Naive thymus-derived CD4-positive, alpha-beta T cell (primary cell): ENCODE results near the gene OR52B6. TPM values are rescaled to one million over a fixed set of nuclear protein-coding genes. Genes with fewer than 3 reads are reported as not detected.

Experiments used
- ATAC-seq: fragments of 150-1000 bp; cut with Tn5 transposase; 2 replicates; pipeline ENCODE4 v1.10.0; 2021; ENCODE audit warnings: mild to moderate bottlenecking, moderate library complexity
- CTCF ChIA-PET: fragments of 350-600 bp; sonication (Branson Sonifier 250); formaldehyde crosslinking; loops from one replicate; lab custom pipeline; 2021; ENCODE audit warnings: antibody characterized with exemption; lab: Charles Lee
- POLR2A ChIA-PET: fragments of 350-600 bp; sonication (Branson Sonifier 250); formaldehyde crosslinking; loops from one replicate; lab custom pipeline; 2021; ENCODE audit warnings: antibody characterized with exemption, inconsistent platforms; lab: Charles Lee
- DNase-seq, 9 donors: peaks; one replicate each; pipeline versions ENCODE4 v3.0.0 to v3.0.0-alpha.2; 2020 to 2022; ENCODE audit warnings: mixed read lengths in 1 of 9
- H3K27ac ChIP-seq: one replicate; pipeline ENCODE4 v1.7.0; 2013; ENCODE audit warnings: mild to moderate bottlenecking, low read depth, low read length, moderate library complexity
- H3K27me3 ChIP-seq, 2 donors: one replicate each; pipeline ENCODE4 v1.7.0; 2013; ENCODE audit warnings: low read length in 2 of 2, mild to moderate bottlenecking in 2 of 2, moderate library complexity in 2 of 2; ENCODE audit not compliant: control insufficient read depth in 2 of 2, insufficient read depth in 2 of 2
- H3K36me3 ChIP-seq, 3 experiments: 1 replicate in 2 of 3; 2 replicates in 1 of 3; pipeline ENCODE4 v1.7.0; 2013; ENCODE audit warnings: low read length in 3 of 3, mild to moderate bottlenecking in 3 of 3, moderate library complexity in 1 of 3; ENCODE audit not compliant: insufficient read depth in 3 of 3, control insufficient read depth in 2 of 3
- H3K4me1 ChIP-seq, 2 donors: one replicate each; pipeline ENCODE4 v1.7.0; 2013; ENCODE audit warnings: low read length in 2 of 2, mild to moderate bottlenecking in 2 of 2, moderate library complexity in 1 of 2; ENCODE audit not compliant: control insufficient read depth in 2 of 2, insufficient read depth in 2 of 2
- H3K4me3 ChIP-seq: 2 replicates; pipeline ENCODE4 v1.7.0; 2013; ENCODE audit warnings: mild to moderate bottlenecking, low read length
- H3K9me3 ChIP-seq, 3 experiments: 1 replicate in 2 of 3; 2 replicates in 1 of 3; pipeline ENCODE4 v1.7.0; 2013; ENCODE audit warnings: low read length in 3 of 3; ENCODE audit not compliant: control insufficient read depth in 2 of 3
- H3K27ac Mint-ChIP-seq, 9 donors: one replicate each; pipeline ENCODE4 v1.8.0; 2020 to 2022; ENCODE audit warnings: mixed read lengths in 9 of 9, mild to moderate bottlenecking in 8 of 9, moderate library complexity in 5 of 9, inconsistent platforms in 2 of 9
- H3K27me3 Mint-ChIP-seq, 5 donors: one replicate each; pipeline ENCODE4 v1.8.0; 2021 to 2022; ENCODE audit warnings: mixed read lengths in 5 of 5, mild to moderate bottlenecking in 1 of 5
- H3K36me3 Mint-ChIP-seq, 5 donors: one replicate each; pipeline ENCODE4 v1.8.0; 2020 to 2022; ENCODE audit warnings: mixed read lengths in 5 of 5, mild to moderate bottlenecking in 3 of 5, inconsistent platforms in 1 of 5
- H3K4me1 Mint-ChIP-seq, 7 donors: one replicate each; pipeline ENCODE4 v1.8.0; 2020 to 2022; ENCODE audit warnings: mixed read lengths in 7 of 7, mild to moderate bottlenecking in 3 of 7, inconsistent platforms in 1 of 7
- H3K4me3 Mint-ChIP-seq, 10 donors: one replicate each; pipeline ENCODE4 v1.8.0; 2020 to 2022; ENCODE audit warnings: mild to moderate bottlenecking in 10 of 10, mixed read lengths in 10 of 10, moderate library complexity in 6 of 10, inconsistent platforms in 2 of 10
- H3K9me3 Mint-ChIP-seq, 11 donors: one replicate each; pipeline ENCODE4 v1.8.0; 2020 to 2022; ENCODE audit warnings: mixed read lengths in 11 of 11, mild to moderate bottlenecking in 4 of 11, inconsistent platforms in 1 of 11, moderate library complexity in 1 of 11
- intact Hi-C, 2 donors: fragments of 100-400 bp; cut with micrococcal nuclease; formaldehyde crosslinking; loops; one replicate each; pipeline ENCODE4 v1.15.1; 2023
- polyA plus RNA-seq, 2 donors: library from polyadenylated mRNA; unstranded; fragments of 300-500 nt; fragmentation: Illumina TruSeq; gene quantifications; one replicate each; pipeline ENCODE4 v1.2.3, GENCODE V29; 2021
- total RNA-seq, 6 experiments: library from RNA in 5 of 6; stranded (reverse) in 5 of 6; gene quantifications; 1 replicate in 5 of 6; 2 replicates in 1 of 6; pipeline ENCODE4 v1.2.3 and lab custom pipeline; 2021 to 2026

Gene OR52B6
- total and polyA plus RNA-seq, 7 experiments from 2014 or later: not detected

GRCh38 chr11:5548440-5548839, 32.2 kb upstream of the OR52B6 start, which contains the start of gene OR52H1:
Gene OR52H1 (minus strand): TSS chr11:5548540. CDS start chr11:5545505, 3,035 bp downstream.
- H3K9me3 Mint-ChIP-seq: peaks cover 0 to 4% (median 0%) of the 10 kb centered on the region in 11 donors
- ChIA-PET POLR2A (no interaction called here), CTCF (no interaction called here)
- peaks cover 0 to 6% (median 0%) of the 10 kb centered on the region in 5 donors for H3K36me3 Mint-ChIP-seq
- DNase-seq (no peak), ATAC-seq (no peak)
- peaks cover 0 to 4% of the 10 kb centered on the region in 2 donors for H3K27me3 ChIP-seq
- peaks cover 0 to 8% (median 4%) of the 10 kb centered on the region in 5 donors for H3K27me3 Mint-ChIP-seq
- no peak within 1 kb of the TSS for H3K4me3 ChIP-seq
- no peaks in the 10 kb centered on the region for H3K36me3 ChIP-seq
- H3K4me1 Mint-ChIP-seq: peaks cover 0 to 1% (median 0%) of the 10 kb centered on the region in 7 donors
- H3K4me3 Mint-ChIP-seq: no peak within 1 kb of the TSS
- no peaks in the 10 kb centered on the region for H3K4me1 ChIP-seq
- H3K27ac ChIP-seq: no peak within 1 kb of the TSS
- H3K27ac Mint-ChIP-seq: no peak within 1 kb of the TSS
- H3K9me3 ChIP-seq: no peaks in the 10 kb centered on the region
- intact Hi-C loops: no loop called here

- Histone ChIP-seq H3K4me1 (no peaks in the 10 kb centered on the region), H3K4me3 (no peak overlapping the region), H3K9me3 (no peaks in the 10 kb centered on the region), H3K27ac (no peak overlapping the region), H3K27me3 (peaks cover 0 to 4% of the 10 kb centered on the region in 2 donors), H3K36me3 (no peaks in the 10 kb centered on the region)
- ChIA-PET POLR2A (no interaction called here), CTCF (no interaction called here)
- H3K9me3 Mint-ChIP-seq: peaks cover 0 to 4% (median 0%) of the 10 kb centered on the region in 11 donors
- DNase-seq: no peak
- peaks cover 0 to 3% (median 0%) of the 10 kb centered on the region in 7 donors for H3K4me1 Mint-ChIP-seq
- no peak for ATAC-seq
- no peak overlapping the region for H3K4me3 Mint-ChIP-seq
- peaks cover 0 to 6% (median 0%) of the 10 kb centered on the region in 5 donors for H3K36me3 Mint-ChIP-seq
- peaks cover 4 to 14% (median 8%) of the 10 kb centered on the region in 5 donors for H3K27me3 Mint-ChIP-seq
- intact Hi-C loops: no loop called here
- H3K27ac Mint-ChIP-seq: no peak overlapping the region
Observed at GRCh38 chr11:5550440-5551095, 30.1 kb upstream of the OR52B6 start.

GRCh38 chr11:5553343-5553742, 27.3 kb upstream of the OR52B6 start:
- no peaks in the 10 kb centered on the region for H3K9me3 ChIP-seq
- Mint-ChIP-seq H3K36me3 (peaks cover 0 to 6% (median 0%) of the 10 kb centered on the region in 5 donors), H3K4me3 (no peak overlapping the region), H3K27me3 (peaks cover 4 to 17% (median 8%) of the 10 kb centered on the region in 5 donors), H3K27ac (no peak overlapping the region), H3K9me3 (peaks cover 0 to 4% (median 0%) of the 10 kb centered on the region in 11 donors), H3K4me1 (peaks cover 0 to 3% (median 0%) of the 10 kb centered on the region in 7 donors)
- DNase-seq (no peak), ATAC-seq (no peak)
- H3K27ac ChIP-seq: no peak overlapping the region
- ChIA-PET POLR2A (no interaction called here), CTCF (no interaction called here)
- H3K4me3 ChIP-seq: no peak overlapping the region
- no peaks in the 10 kb centered on the region for H3K36me3 ChIP-seq
- intact Hi-C loops: no loop called here
- H3K27me3 ChIP-seq: peaks cover 0 to 4% of the 10 kb centered on the region in 2 donors
- H3K4me1 ChIP-seq: no peaks in the 10 kb centered on the region

GRCh38 chr11:5556596-5557188, 24.0 kb upstream of the OR52B6 start:
- Histone ChIP-seq H3K27me3 (peaks cover 0 to under 1% of the 10 kb centered on the region in 2 donors), H3K27ac (no peak overlapping the region), H3K4me3 (no peak overlapping the region), H3K9me3 (no peaks in the 10 kb centered on the region), H3K36me3 (no peaks in the 10 kb centered on the region), H3K4me1 (no peaks in the 10 kb centered on the region)
- Mint-ChIP-seq H3K4me1 (peaks cover 0 to 2% (median 0%) of the 10 kb centered on the region in 7 donors), H3K27me3 (peaks cover 0 to 17% (median 4%) of the 10 kb centered on the region in 5 donors), H3K36me3 (peaks cover 0 to 5% (median 0%) of the 10 kb centered on the region in 5 donors), H3K9me3 (peaks cover 0 to 1% (median 0%) of the 10 kb centered on the region in 11 donors), H3K4me3 (no peak overlapping the region), H3K27ac (no peak overlapping the region)
- DNase-seq (no peak), ATAC-seq (no peak)
- intact Hi-C loops: no loop called here
- POLR2A ChIA-PET: no interaction called here
- CTCF ChIA-PET: no interaction called here

GRCh38 chr11:5557751-5558150, 22.9 kb upstream of the OR52B6 start:
- intact Hi-C loops: no loop called here
- no peak overlapping the region for H3K27ac Mint-ChIP-seq
- H3K9me3 ChIP-seq: no peaks in the 10 kb centered on the region
- H3K4me3 Mint-ChIP-seq: no peak overlapping the region
- H3K9me3 Mint-ChIP-seq: no peaks in the 10 kb centered on the region
- CTCF ChIA-PET: no interaction called here
- H3K4me1 ChIP-seq: no peaks in the 10 kb centered on the region
- H3K4me3 ChIP-seq: no peak overlapping the region
- POLR2A ChIA-PET: no interaction called here
- no peak for ATAC-seq
- H3K27me3 Mint-ChIP-seq: peaks cover 0 to 17% (median 0%) of the 10 kb centered on the region in 5 donors
- peaks cover 0 to 5% (median 0%) of the 10 kb centered on the region in 5 donors for H3K36me3 Mint-ChIP-seq
- DNase-seq: no peak
- H3K27ac ChIP-seq: no peak overlapping the region
- H3K4me1 Mint-ChIP-seq: peaks cover 0 to 2% (median 0%) of the 10 kb centered on the region in 7 donors
- H3K36me3 ChIP-seq: no peaks in the 10 kb centered on the region
- H3K27me3 ChIP-seq: no peaks in the 10 kb centered on the region

- H3K27ac ChIP-seq: no peak overlapping the region
- no peaks in the 10 kb centered on the region for H3K9me3 ChIP-seq
- Mint-ChIP-seq H3K27ac (no peak overlapping the region), H3K4me1 (peaks cover 0 to 9% (median 6%) of the 10 kb centered on the region in 7 donors), H3K9me3 (peaks cover 0 to 12% (median 4%) of the 10 kb centered on the region in 11 donors), H3K4me3 (no peak overlapping the region), H3K36me3 (peaks cover 0 to 22% (median 2%) of the 10 kb centered on the region in 5 donors), H3K27me3 (peaks cover 0 to 6% (median 4%) of the 10 kb centered on the region in 5 donors)
- H3K4me1 ChIP-seq: no peaks in the 10 kb centered on the region
- intact Hi-C loops: no loop called here
- no peak overlapping the region for H3K4me3 ChIP-seq
- ChIA-PET CTCF (no interaction called here), POLR2A (no interaction called here)
- DNase-seq: no peak
- no peaks in the 10 kb centered on the region for H3K27me3 ChIP-seq
- ATAC-seq: no peak
- H3K36me3 ChIP-seq: no peaks in the 10 kb centered on the region
Observed at GRCh38 chr11:5564259-5565019, 16.2 kb upstream of the OR52B6 start.
